Activated T-helper 17 cell treated with anti-CD3 and anti-CD28 coated beads, Interleukin-2, amount 50 U/mL, for 72 hours (primary cell): ENCODE measurements around the gene RPAP3. TPM values are rescaled to one million over a fixed set of nuclear protein-coding genes. Genes with fewer than 3 reads are reported as not detected.

Source experiments
- ATAC-seq: fragments of 150-1000 bp; cut with Tn5 transposase; replicated peaks from 2 replicates; pipeline ENCODE4 v1.10.0; 2021; ENCODE audit warnings: mild to moderate bottlenecking, moderate library complexity
- H3K27ac Mint-ChIP-seq: one replicate; pipeline ENCODE4 v1.8.0; 2022; ENCODE audit warnings: mixed read lengths
- H3K27me3 Mint-ChIP-seq: one replicate; pipeline ENCODE4 v1.8.0; 2022; ENCODE audit warnings: mixed read lengths
- H3K36me3 Mint-ChIP-seq: one replicate; pipeline ENCODE4 v1.8.0; 2022; ENCODE audit warnings: low read depth, mild to moderate bottlenecking, mixed read lengths
- H3K4me1 Mint-ChIP-seq: one replicate; pipeline ENCODE4 v1.8.0; 2022; ENCODE audit warnings: mixed read lengths
- H3K4me3 Mint-ChIP-seq: one replicate; pipeline ENCODE4 v1.8.0; 2022; ENCODE audit warnings: mild to moderate bottlenecking, mixed read lengths
- H3K9me3 Mint-ChIP-seq: one replicate; pipeline ENCODE4 v1.8.0; 2022; ENCODE audit warnings: mixed read lengths
- total RNA-seq, 2 donors: library from RNA; stranded (reverse); gene quantifications; one replicate each; pipeline ENCODE4 v1.2.3, GENCODE V29; 2022

The RPAP3 gene
- total RNA-seq, 2 donors from 2014 or later = 33.3 to 44.0 TPM

- Mint-ChIP-seq H3K27ac (peak overlapping the region; percentile 22), H3K9me3 (no peaks in the 10 kb centered on the region), H3K27me3 (no peaks in the 10 kb centered on the region), H3K4me1 (peaks cover 2% of the 10 kb centered on the region), H3K36me3 (no peaks in the 10 kb centered on the region), H3K4me3 (no peak overlapping the region)
- ATAC-seq = no peak
Measured at GRCh38 chr12:47736216-47736615, 30.4 kb upstream of the RPAP3 start.

DNA sequence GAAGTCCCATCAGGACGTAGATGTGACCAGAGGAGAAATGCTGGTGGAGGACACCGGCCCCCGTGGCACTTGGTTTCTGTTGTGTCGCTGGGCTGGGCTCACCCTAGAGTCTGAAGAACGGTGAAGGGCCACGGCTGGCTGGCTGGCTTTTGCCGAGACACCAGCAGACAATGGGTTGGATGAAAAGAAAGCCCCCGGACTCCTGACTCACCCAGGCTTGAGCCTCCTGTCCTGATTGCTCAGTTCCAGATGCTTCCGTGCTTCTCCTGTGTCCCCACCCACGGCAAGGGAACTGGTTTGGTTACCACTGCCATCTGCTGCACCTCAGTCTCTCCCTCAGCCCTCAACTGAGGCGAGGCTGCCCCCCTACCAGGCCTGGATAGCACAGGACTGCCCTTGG is 29.8 kb upstream of the RPAP3 start:
- H3K4me3 Mint-ChIP-seq = no peak overlapping the region
- no peaks in the 10 kb centered on the region for H3K36me3 Mint-ChIP-seq
- no peaks in the 10 kb centered on the region for H3K4me1 Mint-ChIP-seq
- ATAC-seq = no peak
- no peaks in the 10 kb centered on the region for H3K9me3 Mint-ChIP-seq
- no peaks in the 10 kb centered on the region for H3K27me3 Mint-ChIP-seq
- H3K27ac Mint-ChIP-seq = peak overlapping the region; percentile 22

GRCh38 chr12:47734725-47735480 is 29.1 kb upstream of the RPAP3 start:
- no peak overlapping the region for H3K4me3 Mint-ChIP-seq
- H3K9me3 Mint-ChIP-seq = no peaks in the 10 kb centered on the region
- H3K27ac Mint-ChIP-seq = no peak overlapping the region
- H3K36me3 Mint-ChIP-seq = no peaks in the 10 kb centered on the region
- H3K4me1 Mint-ChIP-seq = no peaks in the 10 kb centered on the region
- ATAC-seq = no peak
- H3K27me3 Mint-ChIP-seq = no peaks in the 10 kb centered on the region

GRCh38 chr12:47733142-47733541 is 27.3 kb upstream of the RPAP3 start:
- no peak overlapping the region for H3K4me3 Mint-ChIP-seq
- H3K4me1 Mint-ChIP-seq = no peaks in the 10 kb centered on the region
- no peaks in the 10 kb centered on the region for H3K9me3 Mint-ChIP-seq
- no peak for ATAC-seq
- H3K27ac Mint-ChIP-seq = no peak overlapping the region
- H3K36me3 Mint-ChIP-seq = no peaks in the 10 kb centered on the region
- no peaks in the 10 kb centered on the region for H3K27me3 Mint-ChIP-seq

DNA sequence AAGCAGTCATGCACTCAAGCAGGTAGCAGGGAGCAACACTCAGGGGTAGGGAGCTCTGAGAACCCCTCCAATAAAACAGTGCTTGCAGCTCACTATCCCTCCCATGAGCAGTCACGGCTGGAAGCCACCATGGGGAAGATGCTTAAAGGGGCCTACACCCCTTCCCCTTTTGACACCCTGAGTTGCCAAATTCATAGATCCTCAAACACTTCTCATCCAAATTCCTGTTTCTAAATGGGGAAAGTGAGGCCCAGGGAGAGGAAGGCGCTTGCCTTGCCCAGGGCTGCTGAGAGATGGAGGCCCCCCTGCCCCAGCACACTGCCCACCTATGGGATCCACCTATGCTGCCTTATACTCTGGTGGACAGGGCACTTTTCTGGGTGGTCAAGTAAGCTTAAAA is 26.7 kb upstream of the RPAP3 start:
- no peaks in the 10 kb centered on the region for H3K27me3 Mint-ChIP-seq
- no peak overlapping the region for H3K27ac Mint-ChIP-seq
- H3K9me3 Mint-ChIP-seq = no peaks in the 10 kb centered on the region
- no peak for ATAC-seq
- H3K36me3 Mint-ChIP-seq = no peaks in the 10 kb centered on the region
- no peak overlapping the region for H3K4me3 Mint-ChIP-seq
- no peaks in the 10 kb centered on the region for H3K4me1 Mint-ChIP-seq

DNA sequence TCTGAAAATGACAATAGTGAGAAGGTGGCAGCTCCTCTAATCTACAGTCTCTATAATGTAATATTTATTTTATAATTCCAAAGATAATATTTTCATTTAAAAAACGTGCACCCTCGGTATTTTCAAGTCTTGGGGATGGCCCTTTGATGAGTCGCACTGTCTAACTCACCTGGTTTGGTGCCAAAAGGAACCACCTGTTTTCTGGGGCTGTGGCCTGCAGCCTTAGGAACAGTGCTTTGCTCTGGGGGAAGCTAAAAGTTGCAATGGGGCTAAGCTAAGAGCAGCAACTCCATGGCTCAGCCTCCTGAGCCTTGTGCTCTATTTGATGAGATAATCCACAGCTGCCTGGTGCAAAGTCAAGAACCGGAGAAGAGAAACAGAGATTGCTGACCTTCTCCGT is 25.9 kb upstream of the RPAP3 start:
- Mint-ChIP-seq H3K9me3 (no peaks in the 10 kb centered on the region), H3K27ac (no peak overlapping the region), H3K36me3 (no peaks in the 10 kb centered on the region), H3K4me1 (no peaks in the 10 kb centered on the region), H3K27me3 (no peaks in the 10 kb centered on the region), H3K4me3 (no peak overlapping the region)
- ATAC-seq = no peak

GRCh38 chr12:47730341-47730744 is 24.5 kb upstream of the RPAP3 start:
- H3K27ac Mint-ChIP-seq = no peak overlapping the region
- no peak for ATAC-seq
- H3K4me3 Mint-ChIP-seq = no peak overlapping the region
- H3K9me3 Mint-ChIP-seq = no peaks in the 10 kb centered on the region
- H3K4me1 Mint-ChIP-seq = no peaks in the 10 kb centered on the region
- no peaks in the 10 kb centered on the region for H3K36me3 Mint-ChIP-seq
- H3K27me3 Mint-ChIP-seq = no peaks in the 10 kb centered on the region

DNA sequence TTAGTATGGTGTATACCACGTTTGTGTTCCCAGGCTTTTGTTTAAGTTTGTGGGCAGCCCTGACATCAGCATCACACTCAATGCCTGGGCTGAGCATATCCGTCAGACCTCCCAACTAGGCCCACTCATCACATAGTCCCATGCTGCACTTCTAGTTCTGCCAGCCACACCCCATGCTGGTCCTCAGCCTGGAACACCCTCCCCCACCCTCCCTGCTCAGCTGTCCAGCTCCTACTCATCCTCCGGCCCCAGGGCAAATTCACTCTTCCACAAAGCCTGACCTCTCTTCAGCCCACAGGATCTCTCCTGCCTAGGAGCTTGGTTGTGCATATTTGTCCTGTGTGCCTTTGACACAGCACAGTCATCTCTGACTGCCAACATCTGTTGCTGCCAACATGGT is 23.4 kb upstream of the RPAP3 start:
- no peak for ATAC-seq
- Mint-ChIP-seq H3K9me3 (no peaks in the 10 kb centered on the region), H3K4me3 (no peak overlapping the region), H3K27me3 (no peaks in the 10 kb centered on the region), H3K36me3 (no peaks in the 10 kb centered on the region), H3K4me1 (no peaks in the 10 kb centered on the region), H3K27ac (peak overlapping the region; percentile 47)

GRCh38 chr12:47725893-47726292 is 20.1 kb upstream of the RPAP3 start:
- H3K9me3 Mint-ChIP-seq = no peaks in the 10 kb centered on the region
- H3K4me3 Mint-ChIP-seq = no peak overlapping the region
- ATAC-seq = peak; percentile 55
- peaks cover 12% of the 10 kb centered on the region for H3K4me1 Mint-ChIP-seq
- no peak overlapping the region for H3K27ac Mint-ChIP-seq
- H3K27me3 Mint-ChIP-seq = no peaks in the 10 kb centered on the region
- H3K36me3 Mint-ChIP-seq = no peaks in the 10 kb centered on the region

- no peaks in the 10 kb centered on the region for H3K36me3 Mint-ChIP-seq
- no peak for ATAC-seq
- no peaks in the 10 kb centered on the region for H3K9me3 Mint-ChIP-seq
- H3K4me1 Mint-ChIP-seq = peaks cover 12% of the 10 kb centered on the region
- no peak within 1 kb of the TSS for H3K4me3 Mint-ChIP-seq
- H3K27ac Mint-ChIP-seq = no peak within 1 kb of the TSS
- H3K27me3 Mint-ChIP-seq = no peaks in the 10 kb centered on the region
Measured at GRCh38 chr12:47725091-47725772, 19.4 kb upstream of the RPAP3 start, which contains the start of gene ENDOU. TSS of gene ENDOU (minus strand) at chr12:47725490. CDS start at chr12:47725413, 77 bp downstream.

DNA sequence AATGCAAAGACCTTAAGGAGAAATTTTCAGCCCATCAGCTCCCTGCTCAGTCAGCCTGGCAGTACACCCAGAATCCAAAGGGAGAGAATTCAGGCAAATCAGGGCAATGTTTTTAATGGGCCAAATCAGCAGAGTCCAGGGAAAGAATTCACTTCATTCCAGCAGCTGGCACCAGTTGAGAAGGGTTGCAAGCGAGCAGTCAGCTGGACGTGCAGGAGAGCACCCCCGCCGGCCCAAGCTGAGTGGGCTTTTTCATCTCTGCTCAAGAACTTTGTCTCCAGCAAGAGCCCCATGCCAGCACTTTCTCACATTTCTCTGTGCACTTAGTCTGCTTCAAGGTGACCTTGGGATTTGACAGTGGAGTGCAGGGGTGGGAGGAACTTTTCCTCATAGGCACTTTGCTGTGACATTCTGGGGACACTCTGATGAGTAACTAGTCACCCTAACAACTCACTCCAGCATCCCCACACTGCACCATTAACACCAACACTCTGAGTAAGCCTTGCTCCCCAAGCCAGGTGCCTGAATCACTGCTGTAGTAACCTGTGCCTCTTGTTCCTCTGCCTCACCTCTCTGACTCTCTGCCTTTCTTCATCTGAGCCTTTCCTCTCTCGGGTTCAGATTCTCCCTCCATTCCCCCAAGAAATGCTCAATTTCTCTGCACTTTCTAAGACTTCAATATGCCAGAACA is 17.3 kb upstream of the RPAP3 start:
- peak; percentile 62 for ATAC-seq
- Mint-ChIP-seq H3K27me3 (no peaks in the 10 kb centered on the region), H3K9me3 (no peaks in the 10 kb centered on the region), H3K4me3 (no peak overlapping the region), H3K27ac (no peak overlapping the region), H3K36me3 (peaks cover 7% of the 10 kb centered on the region), H3K4me1 (peaks cover 14% of the 10 kb centered on the region)

- Mint-ChIP-seq H3K27me3 (no peaks in the 10 kb centered on the region), H3K4me3 (peak overlapping the region; percentile 12), H3K27ac (peak overlapping the region; percentile 67), H3K36me3 (peaks cover 7% of the 10 kb centered on the region), H3K4me1 (peaks cover 18% of the 10 kb centered on the region), H3K9me3 (no peaks in the 10 kb centered on the region)
- no peak for ATAC-seq
Measured at GRCh38 chr12:47722136-47722834, 16.5 kb upstream of the RPAP3 start.

- no peaks in the 10 kb centered on the region for H3K9me3 Mint-ChIP-seq
- peaks cover 7% of the 10 kb centered on the region for H3K36me3 Mint-ChIP-seq
- H3K4me3 Mint-ChIP-seq = peak overlapping the region; percentile 12
- H3K27me3 Mint-ChIP-seq = no peaks in the 10 kb centered on the region
- H3K4me1 Mint-ChIP-seq = peaks cover 18% of the 10 kb centered on the region
- peak overlapping the region; percentile 67 for H3K27ac Mint-ChIP-seq
- ATAC-seq = peak; percentile 48
Measured at GRCh38 chr12:47721431-47721973, 15.7 kb upstream of the RPAP3 start.

DNA sequence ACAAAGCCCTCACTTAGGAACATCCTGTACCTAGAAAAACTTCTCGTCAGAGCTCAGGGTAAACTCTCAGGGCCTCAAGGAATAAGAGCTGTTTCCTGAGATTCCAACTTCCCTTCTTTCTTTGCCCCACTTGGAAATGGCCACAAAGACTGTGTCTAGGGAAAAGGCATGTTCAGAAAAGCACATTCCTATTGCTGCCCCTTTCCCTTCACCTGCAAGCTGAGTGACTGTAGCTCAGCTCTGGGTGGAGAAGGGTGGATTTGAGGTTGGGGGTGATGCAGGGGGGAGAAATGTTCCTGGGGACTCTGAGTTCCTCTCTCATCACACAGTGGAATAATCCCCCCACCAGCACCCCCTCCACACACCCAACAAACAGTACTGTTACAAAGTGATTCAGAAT is 12.7 kb upstream of the RPAP3 start:
- H3K36me3 Mint-ChIP-seq = peaks cover 7% of the 10 kb centered on the region
- peaks cover 23% of the 10 kb centered on the region for H3K4me1 Mint-ChIP-seq
- ATAC-seq = no peak
- H3K4me3 Mint-ChIP-seq = no peak overlapping the region
- H3K27me3 Mint-ChIP-seq = no peaks in the 10 kb centered on the region
- H3K9me3 Mint-ChIP-seq = no peaks in the 10 kb centered on the region
- peak overlapping the region; percentile 86 for H3K27ac Mint-ChIP-seq
